Measurements from ENCODE around the gene RBM45. TPM values are rescaled to one million over a fixed set of nuclear protein-coding genes. Genes with fewer than 3 reads are reported as not detected.

Gene RBM45
- total and polyA plus RNA-seq, 4 donors, result 5.4 to 12.9 (median 12.2) TPM

DNA sequence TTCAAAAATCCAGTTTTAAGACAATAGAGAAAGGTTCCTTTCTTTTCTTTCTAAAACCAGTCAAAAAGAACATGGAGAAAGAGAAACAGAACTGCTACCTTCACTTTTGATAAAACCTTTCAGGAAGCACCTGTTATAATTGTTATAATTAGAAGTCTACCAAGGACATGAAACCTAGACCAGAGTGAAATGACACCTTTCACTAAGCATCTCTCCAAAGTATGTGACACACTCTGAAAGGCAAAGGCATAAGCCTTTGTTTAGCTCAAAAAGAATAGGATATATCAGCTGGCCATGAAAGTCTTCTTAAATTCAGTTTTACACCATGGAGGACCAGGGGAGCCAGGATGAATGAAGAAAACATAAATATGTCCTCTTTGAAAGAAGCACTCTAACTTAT is 18.8 kb upstream of the RBM45 start:
- no peaks in the 10 kb centered on the region for H3K4me1 ChIP-seq (ENCODE audit: control insufficient read depth in 1 of 2, insufficient read depth in 2 of 2, low read length in 2 of 2)
- H3K4me3 ChIP-seq (ENCODE audit: low read length in 2 of 2), result no peak overlapping the region
- ATAC-seq (ENCODE audit: low FRiP score), result no peak
- no peaks in the 10 kb centered on the region for H3K9me3 ChIP-seq (ENCODE audit: control insufficient read depth, low read length)
- no peaks in the 10 kb centered on the region for H3K36me3 ChIP-seq (ENCODE audit: control insufficient read depth in 1 of 2, insufficient read depth in 2 of 2, low read length in 1 of 2)
- H3K27me3 ChIP-seq (ENCODE audit: control insufficient read depth in 1 of 2, insufficient read depth in 2 of 2, low read length in 1 of 2), result no peaks in the 10 kb centered on the region
- intact Hi-C loops (cut with DNase I), result no loop called here
- no peak overlapping the region for H3K27ac ChIP-seq (ENCODE audit: low read depth in 1 of 2, low read length in 2 of 2)
- no peak for DNase-seq

DNA sequence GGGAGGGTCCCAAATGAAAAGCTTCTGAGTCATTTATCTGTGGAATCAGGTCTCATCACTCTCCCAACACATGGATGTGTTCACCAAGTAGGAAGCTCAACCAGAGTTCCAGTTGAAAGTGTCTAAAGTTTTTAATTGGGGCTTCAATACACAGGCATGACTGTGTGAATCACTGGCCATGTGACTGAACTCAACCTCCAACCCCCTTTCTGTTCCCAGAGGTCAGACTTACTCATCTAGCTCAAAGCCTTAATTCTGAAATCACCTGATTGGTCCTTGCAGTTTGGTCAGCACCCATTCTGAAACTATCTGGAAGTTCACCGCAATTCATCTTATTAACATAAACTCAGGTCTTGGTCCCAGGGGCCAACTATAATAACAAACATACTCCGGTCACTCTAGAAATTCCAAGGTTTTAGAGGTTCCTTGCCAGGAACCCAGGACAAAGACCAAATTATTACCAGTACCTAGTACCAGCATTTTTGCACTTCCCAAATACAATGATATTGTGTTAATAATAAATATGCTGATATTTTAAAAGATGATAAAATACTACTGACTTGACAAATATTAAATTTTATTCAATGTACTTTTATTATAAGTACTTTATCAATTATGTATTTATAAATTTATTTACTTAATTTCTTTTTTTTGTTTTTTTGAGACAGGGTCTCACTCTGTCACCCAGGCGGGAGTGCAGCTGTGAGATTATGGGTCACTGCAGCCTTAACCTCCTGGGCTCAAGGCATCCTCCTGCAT is 10.7 kb upstream of the RBM45 start:
- H3K4me3 ChIP-seq (ENCODE audit: low read length in 2 of 2), result no peak overlapping the region
- H3K9me3 ChIP-seq (ENCODE audit: control insufficient read depth, low read length), result no peaks in the 10 kb centered on the region
- no peaks in the 10 kb centered on the region for H3K36me3 ChIP-seq (ENCODE audit: control insufficient read depth in 1 of 2, insufficient read depth in 2 of 2, low read length in 1 of 2)
- no peaks in the 10 kb centered on the region for H3K4me1 ChIP-seq (ENCODE audit: control insufficient read depth in 1 of 2, insufficient read depth in 2 of 2, low read length in 2 of 2)
- no peak for DNase-seq
- no peak for ATAC-seq (ENCODE audit: low FRiP score)
- no peak overlapping the region for H3K27ac ChIP-seq (ENCODE audit: low read depth in 1 of 2, low read length in 2 of 2)
- WGBS, 2 donors, result 44 to 57% methylated on average over 3 of the region's 3 CpGs
- intact Hi-C loops (cut with DNase I), result no loop called here
- no peaks in the 10 kb centered on the region for H3K27me3 ChIP-seq (ENCODE audit: control insufficient read depth in 1 of 2, insufficient read depth in 2 of 2, low read length in 1 of 2)

DNA sequence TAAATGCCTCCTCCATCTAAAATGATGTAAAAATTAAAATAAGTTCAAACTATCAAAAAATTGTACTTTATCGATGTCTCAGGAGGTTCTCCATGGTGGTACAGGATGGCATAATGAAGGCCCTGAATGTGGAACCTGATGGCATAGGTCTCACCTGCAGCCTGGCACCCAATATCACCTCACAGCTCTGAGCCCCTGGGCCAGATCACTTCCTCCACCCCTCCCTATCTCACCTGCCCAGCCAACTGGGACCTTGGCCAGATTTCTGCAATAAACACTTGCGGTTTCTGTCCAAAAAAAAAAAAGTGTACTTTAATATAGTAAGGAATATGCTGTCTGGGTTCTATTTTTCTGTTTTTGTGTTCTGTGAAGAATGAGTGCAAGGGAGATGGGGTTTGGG is 6.7 kb upstream of the RBM45 start:
- Histone ChIP-seq H3K36me3 (ENCODE audit: control insufficient read depth in 1 of 2, insufficient read depth in 2 of 2, low read length in 1 of 2) (no peaks in the 10 kb centered on the region), H3K9me3 (ENCODE audit: control insufficient read depth, low read length) (no peaks in the 10 kb centered on the region), H3K27ac (ENCODE audit: low read depth in 1 of 2, low read length in 2 of 2) (no peak overlapping the region), H3K4me3 (ENCODE audit: low read length in 2 of 2) (no peak overlapping the region), H3K27me3 (ENCODE audit: control insufficient read depth in 1 of 2, insufficient read depth in 2 of 2, low read length in 1 of 2) (no peaks in the 10 kb centered on the region), H3K4me1 (ENCODE audit: control insufficient read depth in 1 of 2, insufficient read depth in 2 of 2, low read length in 2 of 2) (no peaks in the 10 kb centered on the region)
- DNase-seq (no peak), ATAC-seq (ENCODE audit: low FRiP score) (no peak)
- intact Hi-C loops (cut with DNase I), result no loop called here
- WGBS, 2 donors, result 63 to 73% methylated on average over 2 of the region's 2 CpGs

DNA sequence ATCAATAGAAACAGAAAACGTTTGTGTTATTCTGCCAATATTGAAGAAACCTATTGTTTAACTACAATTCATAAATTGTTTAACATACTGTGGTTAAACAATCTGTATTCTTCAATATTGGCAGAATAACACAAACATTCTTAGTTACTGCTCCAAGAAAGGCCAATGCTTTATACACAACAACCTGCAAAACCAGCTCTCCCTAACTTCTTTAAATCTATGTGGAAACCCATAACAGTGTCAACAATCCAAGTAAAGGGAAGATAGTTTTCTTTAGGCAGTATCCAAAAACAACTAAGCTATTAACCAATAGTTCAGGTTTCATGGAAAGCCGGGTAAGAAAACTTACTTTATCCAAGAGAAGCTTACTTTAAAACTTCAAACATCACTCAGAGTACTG is 6.2 kb upstream of the RBM45 start:
- no peaks in the 10 kb centered on the region for H3K36me3 ChIP-seq (ENCODE audit: control insufficient read depth in 1 of 2, insufficient read depth in 2 of 2, low read length in 1 of 2)
- no peak for DNase-seq
- H3K27me3 ChIP-seq (ENCODE audit: control insufficient read depth in 1 of 2, insufficient read depth in 2 of 2, low read length in 1 of 2), result no peaks in the 10 kb centered on the region
- 43 to 45% methylated on average over 2 of the region's 2 CpGs for WGBS, 2 donors
- H3K9me3 ChIP-seq (ENCODE audit: control insufficient read depth, low read length), result no peaks in the 10 kb centered on the region
- no peak overlapping the region for H3K4me3 ChIP-seq (ENCODE audit: low read length in 2 of 2)
- no peak overlapping the region for H3K27ac ChIP-seq (ENCODE audit: low read depth in 1 of 2, low read length in 2 of 2)
- no peak for ATAC-seq (ENCODE audit: low FRiP score)
- no peaks in the 10 kb centered on the region for H3K4me1 ChIP-seq (ENCODE audit: control insufficient read depth in 1 of 2, insufficient read depth in 2 of 2, low read length in 2 of 2)
- intact Hi-C loops (cut with DNase I), result no loop called here

DNA sequence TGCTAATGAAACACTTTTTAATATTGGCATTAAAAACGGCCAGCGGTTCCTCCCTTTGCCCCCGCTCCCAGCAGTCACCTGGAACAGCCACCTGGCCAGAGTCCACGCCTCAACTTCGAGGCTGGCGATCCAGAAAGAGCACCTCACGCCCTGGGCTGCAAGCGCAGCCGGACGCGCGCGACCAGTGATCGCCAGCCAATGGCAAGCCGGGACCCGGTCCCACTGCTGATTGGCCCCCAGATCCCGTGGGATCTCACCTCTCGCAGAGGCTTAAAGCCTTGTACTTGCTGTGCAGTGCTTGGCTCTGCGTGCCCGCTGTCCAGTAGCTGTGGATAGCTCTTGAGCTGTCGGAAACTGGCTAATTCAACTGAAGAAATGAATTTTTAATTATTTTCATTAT is 4.1 kb upstream of the RBM45 start:
- H3K36me3 ChIP-seq (ENCODE audit: control insufficient read depth in 1 of 2, insufficient read depth in 2 of 2, low read length in 1 of 2), result no peaks in the 10 kb centered on the region

DNA sequence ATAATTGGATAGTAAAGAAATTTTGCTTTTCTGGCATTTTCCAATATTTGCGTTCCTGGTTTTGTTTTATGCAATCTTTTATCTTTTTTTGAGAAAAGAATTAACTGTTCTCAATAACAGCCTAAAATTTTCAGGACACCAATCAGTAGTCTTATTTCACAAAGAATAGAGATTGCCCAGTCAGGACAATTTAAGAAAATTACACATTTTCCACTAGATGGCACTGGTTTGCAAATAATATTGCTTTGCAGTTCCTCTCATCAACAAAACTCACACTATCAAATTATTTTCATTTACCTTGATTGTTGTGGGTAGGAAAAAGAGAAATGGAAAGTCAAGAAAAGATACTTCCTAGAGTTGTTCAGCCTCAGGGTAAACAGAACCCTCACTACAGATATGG is 2.4 kb upstream of the RBM45 start:
- 12 to 13% methylated on average over 1 of the region's 1 CpG for WGBS, 2 donors
- no peaks in the 10 kb centered on the region for H3K36me3 ChIP-seq (ENCODE audit: control insufficient read depth in 1 of 2, insufficient read depth in 2 of 2, low read length in 1 of 2)
- no peak for ATAC-seq (ENCODE audit: low FRiP score)
- no peaks in the 10 kb centered on the region for H3K9me3 ChIP-seq (ENCODE audit: control insufficient read depth, low read length)
- intact Hi-C loops (cut with DNase I), result loop anchor here in 1 of 2 donors (5.0 to 10.0 kb wide), 2 partner anchors 82 to 305 kb away; partner anchors contain the start of gene OSBPL6
- DNase-seq, result no peak
- H3K27me3 ChIP-seq (ENCODE audit: control insufficient read depth in 1 of 2, insufficient read depth in 2 of 2, low read length in 1 of 2), result no peaks in the 10 kb centered on the region
- H3K27ac ChIP-seq (ENCODE audit: low read depth in 1 of 2, low read length in 2 of 2), result no peak overlapping the region
- no peak overlapping the region for H3K4me3 ChIP-seq (ENCODE audit: low read length in 2 of 2)
- H3K4me1 ChIP-seq (ENCODE audit: control insufficient read depth in 1 of 2, insufficient read depth in 2 of 2, low read length in 2 of 2), result peaks cover 0 to 2% of the 10 kb centered on the region in 2 donors

More for the DNA sequence above, 4.1 kb upstream of the RBM45 start:
- Histone ChIP-seq H3K4me1 (ENCODE audit: control insufficient read depth in 1 of 2, insufficient read depth in 2 of 2, low read length in 2 of 2) (peaks cover 0 to 2% of the 10 kb centered on the region in 2 donors), H3K9me3 (ENCODE audit: control insufficient read depth, low read length) (no peaks in the 10 kb centered on the region), H3K27ac (ENCODE audit: low read depth in 1 of 2, low read length in 2 of 2) (no peak overlapping the region), H3K27me3 (ENCODE audit: control insufficient read depth in 1 of 2, insufficient read depth in 2 of 2, low read length in 1 of 2) (no peaks in the 10 kb centered on the region), H3K4me3 (ENCODE audit: low read length in 2 of 2) (no peak overlapping the region)
- intact Hi-C loops (cut with DNase I), result no loop called here
- DNase-seq (no peak), ATAC-seq (ENCODE audit: low FRiP score) (no peak)
- WGBS, 2 donors, result 84 to 87% methylated on average over 21 of the region's 21 CpGs

DNA sequence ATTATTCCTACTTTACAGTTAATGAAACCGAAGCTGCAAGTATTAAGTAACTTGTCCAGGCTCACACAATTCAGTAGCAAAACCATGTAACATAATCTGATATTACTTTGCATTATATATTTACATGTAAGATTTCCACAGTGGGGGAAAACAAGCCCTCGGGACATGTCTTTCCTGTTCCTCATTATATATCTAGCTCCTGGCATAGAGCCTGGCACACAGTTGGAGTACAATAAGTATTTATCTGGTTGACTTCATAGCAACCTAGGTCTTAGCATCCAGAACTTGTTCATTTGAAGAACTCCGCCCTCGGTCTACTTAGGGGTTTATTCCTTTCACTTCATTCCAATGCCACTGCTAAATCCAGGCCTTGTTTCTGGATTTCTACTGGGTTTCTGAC is 1.6 kb upstream of the RBM45 start:
- WGBS, 2 donors, result 83 to 86% methylated on average over 4 of the region's 4 CpGs
- Histone ChIP-seq H3K27me3 (ENCODE audit: control insufficient read depth in 1 of 2, insufficient read depth in 2 of 2, low read length in 1 of 2) (no peaks in the 10 kb centered on the region), H3K27ac (ENCODE audit: low read depth in 1 of 2, low read length in 2 of 2) (no peak overlapping the region), H3K9me3 (ENCODE audit: control insufficient read depth, low read length) (no peaks in the 10 kb centered on the region), H3K4me3 (ENCODE audit: low read length in 2 of 2) (no peak overlapping the region), H3K4me1 (ENCODE audit: control insufficient read depth in 1 of 2, insufficient read depth in 2 of 2, low read length in 2 of 2) (peaks cover 0 to 2% of the 10 kb centered on the region in 2 donors), H3K36me3 (ENCODE audit: control insufficient read depth in 1 of 2, insufficient read depth in 2 of 2, low read length in 1 of 2) (no peaks in the 10 kb centered on the region)
- no peak for DNase-seq
- ATAC-seq (ENCODE audit: low FRiP score), result no peak
- intact Hi-C loops (cut with DNase I), result loop anchor here in 1 of 2 donors (5.0 to 10.0 kb wide), 2 partner anchors 82 to 304 kb away; partner anchors contain the start of gene OSBPL6

DNA sequence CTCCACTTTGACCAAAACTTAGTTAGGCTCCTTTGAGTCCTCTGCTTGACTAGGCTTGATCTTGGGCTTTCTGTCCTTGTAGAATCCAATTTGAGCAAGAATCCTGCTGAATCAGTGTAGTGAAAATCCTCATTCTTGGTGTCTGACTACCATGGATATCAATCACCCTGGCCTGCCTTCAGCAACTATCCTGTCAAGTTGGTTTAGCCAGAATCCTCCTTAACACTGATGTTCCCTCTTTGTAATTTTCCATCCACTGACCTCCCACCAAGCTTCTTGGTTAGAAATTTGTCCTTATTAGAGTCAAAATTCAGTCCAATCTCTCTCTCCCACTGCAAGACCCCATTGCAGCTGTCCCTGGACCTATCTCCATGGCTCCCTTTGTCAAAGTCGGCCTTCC is 494 bp upstream of the RBM45 start:
- H3K27me3 ChIP-seq (ENCODE audit: control insufficient read depth in 1 of 2, insufficient read depth in 2 of 2, low read length in 1 of 2), result no peaks in the 10 kb centered on the region
- 97% methylated on average over 1 of the region's 1 CpG for WGBS, 2 donors
- peak overlapping the region in 1 of 2 donors; percentile 28 for H3K27ac ChIP-seq (ENCODE audit: low read depth in 1 of 2, low read length in 2 of 2)
- no peak for ATAC-seq (ENCODE audit: low FRiP score)
- no peaks in the 10 kb centered on the region for H3K9me3 ChIP-seq (ENCODE audit: control insufficient read depth, low read length)
- H3K36me3 ChIP-seq (ENCODE audit: control insufficient read depth in 1 of 2, insufficient read depth in 2 of 2, low read length in 1 of 2), result no peaks in the 10 kb centered on the region
- no peak for DNase-seq
- intact Hi-C loops (cut with DNase I), result loop anchor here in 1 of 2 donors (5.0 to 10.0 kb wide), 2 partner anchors 81 to 303 kb away; partner anchors contain the start of gene OSBPL6
- no peak overlapping the region for H3K4me3 ChIP-seq (ENCODE audit: low read length in 2 of 2)
- peaks cover 0 to 2% of the 10 kb centered on the region in 2 donors for H3K4me1 ChIP-seq (ENCODE audit: control insufficient read depth in 1 of 2, insufficient read depth in 2 of 2, low read length in 2 of 2)

DNA sequence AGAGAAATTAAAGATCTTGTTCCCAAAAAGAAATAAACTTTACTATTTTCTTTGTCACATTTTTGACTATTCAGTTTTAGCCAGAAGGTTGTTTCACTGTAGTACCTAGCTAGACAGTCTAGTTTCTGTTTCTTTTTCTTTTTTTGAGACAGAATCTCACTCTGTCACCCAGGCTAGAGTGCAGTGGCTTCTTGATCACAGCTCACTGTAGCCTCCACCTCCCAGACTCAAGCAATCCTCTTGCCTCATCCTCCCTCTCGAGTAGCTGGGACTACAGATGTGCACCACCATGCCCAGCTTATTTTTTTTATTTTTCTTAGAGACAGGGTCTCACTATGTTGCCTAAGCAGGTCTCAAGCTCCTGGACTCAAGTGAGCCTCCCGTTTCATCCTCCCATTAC is 2.2 kb downstream of the RBM45 start:
- H3K9me3 ChIP-seq (ENCODE audit: control insufficient read depth, low read length), result no peaks in the 10 kb centered on the region
- H3K36me3 ChIP-seq (ENCODE audit: control insufficient read depth in 1 of 2, insufficient read depth in 2 of 2, low read length in 1 of 2), result no peaks in the 10 kb centered on the region
- intact Hi-C loops (cut with DNase I), result loop anchor here in 1 of 2 donors (5.0 to 10.0 kb wide), 2 partner anchors 78 to 300 kb away; partner anchors contain the start of gene OSBPL6
- ATAC-seq (ENCODE audit: low FRiP score) (no peak), DNase-seq (no peak)
- H3K27ac ChIP-seq (ENCODE audit: low read depth in 1 of 2, low read length in 2 of 2), result no peak overlapping the region
- WGBS, 2 donors, result 85 to 96% methylated on average over 2 of the region's 2 CpGs
- no peaks in the 10 kb centered on the region for H3K27me3 ChIP-seq (ENCODE audit: control insufficient read depth in 1 of 2, insufficient read depth in 2 of 2, low read length in 1 of 2)
- peaks cover 0 to 2% of the 10 kb centered on the region in 2 donors for H3K4me1 ChIP-seq (ENCODE audit: control insufficient read depth in 1 of 2, insufficient read depth in 2 of 2, low read length in 2 of 2)
- no peak overlapping the region for H3K4me3 ChIP-seq (ENCODE audit: low read length in 2 of 2)
